CD14-positive monocyte (primary cell): ENCODE results near the gene CRYBG1. TPM values are rescaled to one million over a fixed set of nuclear protein-coding genes. Genes with fewer than 3 reads are reported as not detected.
A peak's percentile ranks its signal among the peaks of the same experiment; 100 is the strongest.

Experiments used
- DNase-seq, 3 donors: peaks; one replicate each; pipeline ENCODE4 v3.0.0-alpha.2; 2011 to 2022
- H2AFZ ChIP-seq: 2 replicates; pipeline ENCODE4 v1.6.0; 2012; ENCODE audit warnings: mild to moderate bottlenecking, low read depth, low read length, inconsistent platforms; ENCODE audit not compliant: insufficient read depth, poor library complexity, severe bottlenecking
- H3K27ac ChIP-seq, 2 donors: 1 replicate in 1 of 2; 2 replicates in 1 of 2; pipeline ENCODE4 v1.5.1; 2012 to 2013; ENCODE audit warnings: low read length in 2 of 2, control low read depth in 1 of 2, inconsistent platforms in 1 of 2, low read depth in 1 of 2, mild to moderate bottlenecking in 1 of 2
- H3K27me3 ChIP-seq, 2 donors: one replicate each; pipeline versions ENCODE4 v1.6.0 to v1.6.1; 2011 to 2013; ENCODE audit warnings: low read length in 2 of 2; ENCODE audit not compliant: control insufficient read depth in 2 of 2, insufficient read depth in 2 of 2
- H3K36me3 ChIP-seq, 2 donors: replicated peaks in 1 of 2; 1 replicate in 1 of 2; 2 replicates in 1 of 2; pipeline versions ENCODE4 v1.5.1 to v1.6.1; 2012 to 2013; ENCODE audit warnings: low read length in 2 of 2, control low read depth in 1 of 2, inconsistent platforms in 1 of 2, mild to moderate bottlenecking in 1 of 2; ENCODE audit not compliant: insufficient read depth in 2 of 2, control insufficient read depth in 1 of 2
- H3K4me1 ChIP-seq, 2 donors: 1 replicate in 1 of 2; 2 replicates in 1 of 2; pipeline versions ENCODE4 v1.5.1 to v1.6.1; 2012 to 2013; ENCODE audit warnings: low read length in 2 of 2, control low read depth in 1 of 2, inconsistent platforms in 1 of 2, mild to moderate bottlenecking in 1 of 2, moderate library complexity in 1 of 2; ENCODE audit not compliant: insufficient read depth in 2 of 2, control insufficient read depth in 1 of 2
- H3K4me2 ChIP-seq: replicated peaks from 2 replicates; pipeline ENCODE3; 2012; ENCODE audit warnings: low read length, moderate library complexity, mild to moderate bottlenecking; ENCODE audit not compliant: poor library complexity, severe bottlenecking; ENCODE audit errors: extremely low read depth
- H3K4me3 ChIP-seq, 3 experiments: fragments of 200-600 bp in 1 of 3; sonication (generic) in 1 of 3; replicated peaks in 1 of 3; 1 replicate in 2 of 3; 2 replicates in 1 of 3; pipeline ENCODE4 v1.5.1; 2011 to 2013; ENCODE audit warnings: low read length in 3 of 3, mild to moderate bottlenecking in 3 of 3, control low read depth in 2 of 3, low read depth in 2 of 3, inconsistent platforms in 1 of 3, moderate library complexity in 1 of 3
- H3K79me2 ChIP-seq: 2 replicates; pipeline ENCODE4 v1.6.0; 2012; ENCODE audit warnings: mild to moderate bottlenecking, control low read depth, inconsistent platforms, low read length, moderate library complexity; ENCODE audit not compliant: insufficient read depth
- H3K9ac ChIP-seq: 2 replicates; pipeline ENCODE4 v1.6.0; 2017; ENCODE audit warnings: low read length, mild to moderate bottlenecking; ENCODE audit not compliant: insufficient read depth, poor library complexity, severe bottlenecking
- H3K9me3 ChIP-seq, 2 donors: replicated peaks in 1 of 2; 1 replicate in 1 of 2; 2 replicates in 1 of 2; pipeline versions ENCODE4 v1.5.1 to v1.6.1; 2012 to 2013; ENCODE audit warnings: low read length in 2 of 2, control low read depth in 1 of 2; ENCODE audit not compliant: control insufficient read depth in 1 of 2, insufficient read depth in 1 of 2
- H4K20me1 ChIP-seq: 2 replicates; pipeline ENCODE4 v1.6.0; 2012; ENCODE audit warnings: mild to moderate bottlenecking, low read length, control low read depth, moderate library complexity; ENCODE audit not compliant: insufficient read depth
- H3K27ac Mint-ChIP-seq, 7 donors: one replicate each; pipeline ENCODE4 v1.8.0; 2020; ENCODE audit warnings: mild to moderate bottlenecking in 7 of 7, mixed read lengths in 7 of 7, moderate library complexity in 6 of 7, inconsistent platforms in 2 of 7
- H3K27me3 Mint-ChIP-seq, 3 donors: one replicate each; pipeline ENCODE4 v1.8.0; 2021 to 2022; ENCODE audit warnings: low read depth in 3 of 3, mild to moderate bottlenecking in 3 of 3, mixed read lengths in 3 of 3, moderate library complexity in 3 of 3, inconsistent platforms in 1 of 3
- H3K36me3 Mint-ChIP-seq, 2 donors: one replicate each; pipeline ENCODE4 v1.8.0; 2020; ENCODE audit warnings: mixed read lengths in 2 of 2, inconsistent platforms in 1 of 2, mild to moderate bottlenecking in 1 of 2
- H3K4me1 Mint-ChIP-seq: one replicate; pipeline ENCODE4 v1.8.0; 2020; ENCODE audit warnings: mild to moderate bottlenecking, mixed read lengths
- H3K4me3 Mint-ChIP-seq, 2 donors: one replicate each; pipeline ENCODE4 v1.8.0; 2020; ENCODE audit warnings: mild to moderate bottlenecking in 2 of 2, mixed read lengths in 2 of 2, moderate library complexity in 1 of 2
- H3K9me3 Mint-ChIP-seq, 7 donors: one replicate each; pipeline ENCODE4 v1.8.0; 2020 to 2022; ENCODE audit warnings: mixed read lengths in 7 of 7, mild to moderate bottlenecking in 6 of 7, moderate library complexity in 6 of 7, inconsistent platforms in 2 of 7
- CTCF ChIP-seq: fragments of 200-600 bp; IDR thresholded peaks from one replicate; pipeline ENCODE4 v1.8.0; 2022; ENCODE audit warnings: antibody characterized with exemption, mild to moderate bottlenecking
- WGBS: methylation state at CpG from one replicate; pipeline ENCODE4 v1.1.5; 2013; ENCODE audit warnings: missing lambda C conversion rate; ENCODE audit not compliant: insufficient coverage; 5-methylcytosine and 5-hydroxymethylcytosine counted together
- intact Hi-C, 2 donors: fragments of 100-400 bp; cut with micrococcal nuclease; formaldehyde crosslinking; loops; one replicate each; pipeline versions ENCODE4 v1.15.0 to v1.15.1; 2023
- polyA plus RNA-seq, 3 donors: library from polyadenylated mRNA; depleted of rRNA in 1 of 3; unstranded in 2 of 3; stranded (reverse) in 1 of 3; fragments of 300-500 nt in 2 of 3; fragments of >200 nt in 1 of 3; fragmentation: Illumina TruSeq in 2 of 3; gene quantifications; 1 replicate in 2 of 3; 2 replicates in 1 of 3; pipeline ENCODE4 v1.2.3, GENCODE V29; 2012 to 2021

Gene CRYBG1
- polyA plus RNA-seq, 3 donors, result 7.9 to 11.9 (median 11.1) TPM

DNA sequence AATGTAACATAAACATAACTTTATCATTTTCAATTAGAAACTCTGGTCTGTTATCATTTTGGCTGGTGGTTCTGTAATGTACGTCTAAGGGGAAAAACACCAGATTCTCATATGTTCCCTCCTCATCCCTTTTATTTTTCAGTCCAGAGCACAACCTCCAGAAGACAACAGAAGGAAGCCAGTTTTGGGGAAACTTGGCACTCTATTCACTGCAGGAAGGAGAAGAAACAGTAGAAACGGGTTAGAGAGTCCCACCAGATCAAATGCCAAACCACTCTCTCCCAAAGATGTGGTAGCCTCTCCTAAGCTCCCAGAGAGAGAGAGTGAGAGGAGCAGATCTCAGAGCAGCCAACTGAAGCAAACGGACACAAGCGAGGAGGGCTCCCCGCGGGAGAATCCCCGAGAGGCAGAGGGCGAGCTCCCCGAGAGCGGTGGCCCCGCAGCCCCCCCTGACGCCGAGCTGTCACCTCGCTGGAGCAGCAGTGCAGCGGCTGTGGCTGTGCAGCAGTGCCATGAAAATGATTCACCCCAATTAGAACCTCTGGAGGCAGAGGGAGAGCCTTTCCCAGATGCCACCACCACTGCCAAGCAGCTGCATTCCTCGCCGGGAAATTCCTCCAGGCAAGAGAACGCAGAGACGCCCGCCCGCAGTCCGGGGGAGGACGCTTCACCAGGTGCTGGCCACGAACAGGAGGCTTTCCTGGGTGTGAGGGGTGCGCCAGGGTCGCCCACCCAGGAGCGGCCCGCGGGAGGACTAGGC, 151.0 kb downstream of the CRYBG1 start:
- H2AFZ ChIP-seq, result peak overlapping the region; percentile 92
- intact Hi-C loops, result loop anchor here (2.0 to 10.0 kb wide), 3 partner anchors 36 to 637 kb away; no protein-coding TSS in a partner anchor
- WGBS, result under 1% methylated on average over 27 of the region's 29 CpGs
- H3K4me3 ChIP-seq, result peak overlapping the region; percentile 87 to 95 (median 87)
- no peaks in the 10 kb centered on the region for H3K27me3 ChIP-seq
- Mint-ChIP-seq H3K27ac (peak overlapping the region; percentile 42 to 91 (median 88)), H3K9me3 (no peaks in the 10 kb centered on the region), H3K4me3 (peak overlapping the region; percentile 93 to 98), H3K4me1 (peaks cover 60% of the 10 kb centered on the region), H3K27me3 (no peaks in the 10 kb centered on the region), H3K36me3 (peaks cover 0 to 2% of the 10 kb centered on the region in 2 donors)
- H3K9me3 ChIP-seq, result no peaks in the 10 kb centered on the region
- peak overlapping the region; percentile 99 for H3K4me2 ChIP-seq
- peak overlapping the region; percentile 92 for H3K9ac ChIP-seq
- peaks cover 60% of the 10 kb centered on the region for H3K79me2 ChIP-seq
- DNase-seq, result peak in 1 of 3 donors; percentile 52
- TF ChIP-seq CTCF, result no peak
- H3K4me1 ChIP-seq, result peaks cover 51 to 59% of the 10 kb centered on the region in 2 donors
- H4K20me1 ChIP-seq, result no peaks in the 10 kb centered on the region
- H3K36me3 ChIP-seq, result no peaks in the 10 kb centered on the region
- peak overlapping the region; percentile 94 to 97 for H3K27ac ChIP-seq

- Mint-ChIP-seq H3K4me1 (peaks cover 66% of the 10 kb centered on the region), H3K36me3 (peaks cover 0 to 3% of the 10 kb centered on the region in 2 donors), H3K27me3 (no peaks in the 10 kb centered on the region), H3K27ac (peak overlapping the region; percentile 91 to 98 (median 96)), H3K9me3 (no peaks in the 10 kb centered on the region), H3K4me3 (peak overlapping the region; percentile 93 to 98)
- Histone ChIP-seq H3K9ac (peak overlapping the region; percentile 92), H3K27me3 (no peaks in the 10 kb centered on the region), H3K79me2 (peaks cover 68% of the 10 kb centered on the region), H3K4me3 (peak overlapping the region; percentile 87 to 95 (median 87)), H3K4me2 (peak overlapping the region; percentile 99), H3K4me1 (peaks cover 58 to 68% of the 10 kb centered on the region in 2 donors), H3K9me3 (no peaks in the 10 kb centered on the region), H2AFZ (peak overlapping the region; percentile 92), H3K36me3 (no peaks in the 10 kb centered on the region), H3K27ac (peak overlapping the region; percentile 94 to 97), H4K20me1 (no peaks in the 10 kb centered on the region)
- intact Hi-C loops, result loop anchor here (5.0 to 10.0 kb wide), 2 partner anchors 35 to 638 kb away; no protein-coding TSS in a partner anchor
- TF ChIP-seq CTCF, result peak; percentile 55
- DNase-seq, result peak; percentile 68 to 69 (median 68)
- WGBS, result under 1% methylated on average over 90 of the region's 90 CpGs
Observed at GRCh38 chr6:106512048-106512967, 151.8 kb downstream of the CRYBG1 start.
